NCI-H2227 (cell line): ENCODE measurements around the gene IL2RG.

ENCODE experiments used
- DNase-seq: peaks from one replicate; lab custom pipeline; 2025; ENCODE audit not compliant: unreplicated experiment; lab: John Stamatoyannopoulos, UW

The IL2RG gene

DNA sequence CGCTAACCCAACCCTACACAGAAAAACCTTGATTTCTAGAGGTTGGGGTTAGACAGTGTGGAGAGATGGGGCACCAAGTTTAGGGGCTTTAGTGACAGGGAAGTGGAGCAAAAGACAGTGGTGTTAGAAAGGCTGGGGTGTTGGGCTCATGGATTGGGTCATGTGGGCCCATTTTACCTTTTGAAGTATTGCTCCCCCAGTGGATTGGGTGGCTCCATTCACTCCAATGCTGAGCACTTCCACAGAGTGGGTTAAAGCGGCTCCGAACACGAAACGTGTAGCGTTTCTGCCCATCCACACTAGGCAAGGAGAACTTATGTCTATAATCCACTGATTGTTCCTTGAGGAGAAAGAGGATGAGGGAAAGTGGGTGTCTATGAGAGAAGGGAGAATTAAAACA lies 2.3 kb downstream of the IL2RG start:
- no peak for DNase-seq

DNA sequence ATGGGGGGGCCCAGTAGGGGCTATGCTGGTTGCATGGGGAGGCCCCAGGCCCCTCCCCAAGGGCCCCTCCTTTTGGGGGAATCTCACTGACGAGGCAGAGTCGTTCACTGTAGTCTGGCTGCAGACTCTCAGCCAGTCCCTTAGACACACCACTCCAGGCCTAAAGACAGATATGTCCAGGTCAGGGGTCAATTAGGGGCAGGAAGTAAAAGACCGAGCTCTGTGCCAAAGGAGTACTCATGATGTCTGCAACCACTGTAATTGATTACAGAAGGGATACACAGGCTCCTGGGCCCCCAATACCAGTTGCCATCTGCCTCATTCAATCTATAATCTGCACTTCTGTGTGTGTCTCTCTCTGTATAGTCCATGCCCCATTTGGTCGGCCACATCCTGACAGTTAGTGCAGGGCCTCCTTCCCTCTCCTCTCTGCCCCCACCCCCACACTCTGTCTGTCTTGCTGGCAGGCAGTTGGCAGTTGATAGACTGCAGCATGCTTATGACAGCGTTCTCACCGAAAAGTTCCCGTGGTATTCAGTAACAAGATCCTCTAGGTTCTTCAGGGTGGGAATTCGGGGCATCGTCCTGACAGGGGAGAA lies 3.5 kb downstream of the IL2RG start:
- no peak for DNase-seq

DNA sequence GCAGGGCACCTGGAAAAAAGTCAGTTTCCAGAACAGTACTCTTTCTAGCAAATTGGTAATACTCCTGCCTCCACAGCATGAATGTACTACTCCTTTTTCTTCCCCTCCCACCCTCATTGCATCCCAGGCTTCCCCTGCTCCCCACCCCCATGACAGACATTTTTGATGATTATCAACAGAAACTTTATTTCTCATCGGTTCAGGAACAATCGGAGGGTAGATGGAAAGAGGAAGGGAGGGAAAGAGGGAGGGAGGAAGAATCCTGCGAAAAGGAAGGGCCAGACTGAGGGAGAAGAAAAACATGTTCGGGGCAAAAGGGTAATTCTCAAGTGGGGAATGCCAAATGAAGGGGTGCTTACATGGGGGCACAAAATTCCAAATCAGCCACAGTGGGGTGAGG lies 4.1 kb downstream of the IL2RG start:
- no peak for DNase-seq

DNA sequence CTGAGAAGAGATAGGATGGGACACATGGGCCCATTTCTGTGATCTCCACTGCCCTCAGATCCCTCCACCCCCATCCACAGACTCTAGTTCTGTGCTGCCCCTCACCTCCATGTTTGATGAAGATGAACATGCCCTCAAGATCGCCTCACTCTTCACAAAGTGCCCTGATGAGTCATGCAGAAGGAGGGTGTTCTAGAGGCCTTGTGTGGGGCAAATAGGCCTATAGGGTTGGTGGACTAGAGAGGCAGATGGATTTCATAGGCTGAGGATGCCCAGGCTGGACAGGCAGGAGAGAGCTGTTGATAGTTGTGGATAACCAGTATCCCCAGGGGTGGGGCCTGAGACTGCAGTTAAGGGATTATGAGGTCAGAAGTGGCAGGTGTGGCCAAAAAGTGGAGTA lies 5.0 kb downstream of the IL2RG start, which contains the start of gene CXorf65:
Gene CXorf65, minus strand, starts transcription at position 314 of the 400 bp plus-strand sequence. Its CDS starts 184 bp downstream, at position 130.
- DNase-seq = no peak

DNA sequence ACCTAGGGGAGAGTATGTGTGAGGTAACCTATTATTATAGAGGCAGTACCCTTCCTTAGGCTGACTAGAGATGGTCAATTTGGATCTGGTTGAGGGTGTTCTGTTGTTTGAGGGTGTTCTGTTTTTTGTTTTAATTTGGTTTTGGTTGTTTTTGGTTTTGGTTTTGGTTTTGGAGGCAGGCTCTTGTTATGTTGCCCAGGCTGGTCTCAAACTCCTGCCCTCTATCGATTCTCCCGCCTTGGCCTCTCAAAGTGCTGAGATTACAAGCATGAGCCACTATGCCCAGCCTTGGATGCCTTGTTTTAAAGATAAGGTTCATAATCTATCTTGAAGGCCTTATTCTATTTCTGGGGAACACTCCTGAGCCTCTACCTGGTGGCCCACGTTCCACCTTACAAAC lies 5.7 kb downstream of the IL2RG start:
- no peak for DNase-seq

DNA sequence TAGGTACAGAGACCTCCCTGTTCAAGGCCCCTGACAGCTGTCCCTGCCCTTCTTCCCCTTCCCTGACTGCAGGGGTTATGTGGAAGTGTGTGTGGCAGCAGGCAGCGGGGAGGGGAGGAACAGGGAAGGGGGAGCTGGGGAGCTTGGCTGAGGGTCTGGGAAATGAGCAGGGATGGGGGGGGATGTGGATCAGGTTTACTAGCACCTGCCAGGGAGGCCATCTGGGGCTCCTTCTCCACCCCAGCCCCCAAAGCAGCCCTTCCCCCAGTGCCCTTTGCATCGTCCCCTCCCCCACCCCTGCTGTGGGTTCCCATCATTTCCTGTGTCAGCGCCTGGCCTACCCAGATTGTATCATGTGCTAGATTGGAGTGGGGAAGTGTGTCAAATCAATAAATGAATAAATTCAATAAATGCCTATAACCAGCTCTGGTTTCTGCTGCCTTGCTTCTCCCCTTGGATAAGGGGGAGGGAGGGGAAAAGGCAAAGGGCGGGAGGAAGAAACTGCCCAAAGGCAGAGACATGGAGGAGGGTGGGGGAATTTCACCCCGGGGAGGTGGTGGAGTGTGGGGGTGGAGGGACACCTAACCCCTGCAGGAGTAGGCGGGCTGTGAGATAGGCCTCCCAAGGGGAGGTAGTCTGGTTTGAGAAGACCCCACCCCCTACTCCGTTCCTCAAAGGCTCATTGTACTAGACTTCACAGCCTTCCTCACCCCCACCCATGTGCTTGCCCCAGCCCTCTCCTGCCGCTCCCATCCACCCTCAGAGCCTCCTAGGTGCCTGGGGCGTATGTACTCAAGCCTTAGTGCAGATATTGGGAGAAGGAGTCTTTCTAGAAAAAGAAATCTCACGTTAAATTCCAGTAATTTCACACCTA lies 8.0 kb downstream of the IL2RG start:
- peak; percentile 25 for DNase-seq

DNA sequence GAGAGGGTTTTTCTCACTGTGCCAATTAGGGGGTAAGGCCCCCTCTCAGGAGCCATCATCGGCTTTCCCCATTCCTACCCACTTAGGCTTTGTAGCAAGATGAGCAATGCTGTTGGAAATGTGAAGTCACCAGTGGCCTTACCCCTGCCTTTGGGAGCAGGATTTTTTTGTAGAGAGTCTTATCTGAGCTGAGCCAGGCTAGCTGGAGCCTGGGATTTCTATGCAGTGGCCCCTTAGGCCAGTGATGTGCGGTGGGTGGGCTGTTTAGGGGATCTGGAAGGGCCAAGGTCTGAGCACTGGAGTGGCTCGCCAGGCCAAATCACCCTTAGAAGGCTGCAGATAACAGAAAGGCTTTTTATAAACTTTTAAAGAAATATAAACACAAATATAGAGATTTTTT lies 9.1 kb downstream of the IL2RG start:
- no peak for DNase-seq

DNA sequence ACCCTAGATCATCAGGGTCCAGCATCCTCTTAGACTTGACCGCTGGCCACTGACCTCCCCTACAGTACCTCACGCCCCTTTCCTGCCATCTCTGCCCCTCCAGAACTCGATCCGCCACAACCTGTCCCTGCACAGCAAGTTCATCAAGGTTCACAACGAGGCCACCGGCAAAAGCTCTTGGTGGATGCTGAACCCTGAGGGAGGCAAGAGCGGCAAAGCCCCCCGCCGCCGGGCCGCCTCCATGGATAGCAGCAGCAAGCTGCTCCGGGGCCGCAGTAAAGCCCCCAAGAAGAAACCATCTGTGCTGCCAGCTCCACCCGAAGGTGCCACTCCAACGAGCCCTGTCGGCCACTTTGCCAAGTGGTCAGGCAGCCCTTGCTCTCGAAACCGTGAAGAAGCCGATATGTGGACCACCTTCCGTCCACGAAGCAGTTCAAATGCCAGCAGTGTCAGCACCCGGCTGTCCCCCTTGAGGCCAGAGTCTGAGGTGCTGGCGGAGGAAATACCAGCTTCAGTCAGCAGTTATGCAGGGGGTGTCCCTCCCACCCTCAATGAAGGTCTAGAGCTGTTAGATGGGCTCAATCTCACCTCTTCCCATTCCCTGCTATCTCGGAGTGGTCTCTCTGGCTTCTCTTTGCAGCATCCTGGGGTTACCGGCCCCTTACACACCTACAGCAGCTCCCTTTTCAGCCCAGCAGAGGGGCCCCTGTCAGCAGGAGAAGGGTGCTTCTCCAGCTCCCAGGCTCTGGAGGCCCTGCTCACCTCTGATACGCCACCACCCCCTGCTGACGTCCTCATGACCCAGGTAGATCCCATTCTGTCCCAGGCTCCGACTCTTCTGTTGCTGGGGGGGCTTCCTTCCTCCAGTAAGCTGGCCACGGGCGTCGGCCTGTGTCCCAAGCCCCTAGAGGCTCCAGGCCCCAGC lies 10.5 kb downstream of the IL2RG start:
- DNase-seq = no peak

DNA sequence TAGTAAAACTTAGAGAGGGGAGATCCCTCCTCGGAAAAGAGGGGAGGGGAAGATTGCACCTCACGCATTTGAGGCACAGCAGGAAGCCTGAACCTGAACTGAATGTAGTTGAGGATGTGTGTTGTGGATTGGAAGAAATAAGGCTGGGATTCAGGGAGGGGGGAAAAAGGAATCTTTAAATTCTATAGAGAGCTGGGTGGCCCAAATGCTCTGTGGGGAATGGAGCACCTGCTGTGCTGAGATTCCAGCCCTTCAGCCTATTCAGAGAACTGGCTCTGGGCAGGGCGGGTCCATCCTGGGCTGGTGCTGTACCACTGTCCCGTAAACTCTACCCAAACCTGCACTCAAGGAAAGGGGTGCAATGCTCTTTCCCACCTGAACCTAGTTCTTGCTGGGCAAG lies 11.6 kb downstream of the IL2RG start:
- DNase-seq = no peak

DNA sequence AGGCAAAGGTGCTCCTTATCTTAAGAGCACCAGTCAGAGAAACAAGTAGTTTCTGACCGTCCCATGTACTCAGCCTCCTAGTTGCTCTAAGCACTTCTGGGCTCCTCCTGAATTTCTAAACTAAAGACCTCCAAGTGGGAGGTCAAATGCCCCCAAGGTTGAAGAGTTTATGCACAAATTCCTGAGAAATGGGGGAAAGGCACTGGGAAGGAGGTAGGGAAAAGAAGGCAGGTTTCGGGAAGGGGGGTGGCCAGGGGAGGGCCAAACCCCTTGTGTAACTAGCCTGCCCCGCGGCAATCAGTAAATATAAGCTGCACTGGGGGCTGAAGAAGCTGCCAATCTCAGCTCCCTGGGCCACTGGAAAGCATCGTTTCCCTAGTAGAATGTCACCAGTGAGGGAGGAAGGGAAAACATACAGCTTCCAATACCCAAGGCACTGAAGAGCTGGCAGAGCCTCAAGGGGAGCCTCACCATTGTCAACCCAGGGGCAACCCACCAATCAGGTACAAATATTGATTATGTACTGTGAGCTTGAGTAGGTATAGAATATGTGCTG lies 12.3 kb downstream of the IL2RG start:
- DNase-seq = no peak

DNA sequence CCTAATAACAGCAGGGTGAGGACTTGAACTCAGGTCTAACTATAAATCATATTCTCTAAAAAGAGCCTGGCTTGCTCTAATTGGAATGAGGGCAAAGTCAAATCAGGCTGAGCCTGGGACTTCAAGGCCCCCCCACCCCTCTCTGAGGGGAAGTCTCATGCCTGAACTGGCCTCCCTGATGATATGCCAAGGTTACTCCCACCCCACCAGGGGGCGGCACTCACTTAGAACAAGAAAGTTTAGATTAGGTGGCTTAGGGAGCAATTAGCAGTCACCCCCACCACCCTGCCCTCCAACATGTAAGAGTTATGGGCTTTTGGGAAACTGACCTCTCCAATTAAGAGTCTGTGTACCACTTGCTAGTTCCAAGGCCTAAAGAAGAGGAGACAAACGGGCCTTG lies 13.1 kb downstream of the IL2RG start:
- peak; percentile 17 for DNase-seq

DNA sequence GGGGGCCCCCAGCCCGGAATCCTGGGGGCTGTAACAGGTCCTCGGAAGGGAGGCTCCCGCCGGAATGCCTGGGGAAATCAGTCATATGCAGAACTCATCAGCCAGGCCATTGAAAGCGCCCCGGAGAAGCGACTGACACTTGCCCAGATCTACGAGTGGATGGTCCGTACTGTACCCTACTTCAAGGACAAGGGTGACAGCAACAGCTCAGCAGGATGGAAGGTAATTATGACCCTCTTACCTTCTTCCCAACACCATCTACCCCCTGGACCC lies 14.7 kb downstream of the IL2RG start:
- no peak for DNase-seq

DNA sequence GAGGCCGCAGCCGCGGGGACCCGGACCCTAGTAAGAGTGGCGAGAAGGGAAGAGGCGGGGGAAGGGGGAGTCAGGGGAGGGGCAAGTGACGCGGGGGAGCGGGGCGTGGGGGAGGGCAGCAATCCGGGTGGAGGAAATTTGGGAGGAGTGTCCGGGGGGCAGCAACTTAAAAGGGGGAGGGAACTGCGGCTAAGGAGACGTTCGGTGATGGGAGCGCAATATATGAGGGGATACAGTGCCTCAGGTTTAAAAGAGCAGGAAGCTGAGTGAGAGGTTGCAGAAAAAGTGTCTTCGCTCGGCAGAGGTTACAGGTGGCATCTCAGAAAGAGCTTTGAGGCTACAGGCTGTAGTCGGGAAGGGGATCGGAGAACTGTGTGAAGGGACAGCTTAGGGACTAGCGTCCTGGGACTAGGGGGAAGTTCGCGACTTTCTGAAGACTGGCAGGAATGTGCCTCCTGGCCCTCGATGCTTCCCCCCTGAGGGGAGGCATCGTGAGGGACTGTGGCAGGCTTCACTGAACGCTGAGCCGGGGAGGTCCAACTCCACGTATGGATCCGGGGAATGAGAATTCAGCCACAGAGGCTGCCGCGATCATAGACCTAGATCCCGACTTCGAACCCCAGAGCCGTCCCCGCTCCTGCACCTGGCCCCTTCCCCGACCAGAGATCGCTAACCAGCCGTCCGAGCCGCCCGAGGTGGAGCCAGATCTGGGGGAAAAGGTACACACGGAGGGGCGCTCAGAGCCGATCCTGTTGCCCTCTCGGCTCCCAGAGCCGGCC lies 15.2 kb downstream of the IL2RG start:
- DNase-seq = no peak

DNA sequence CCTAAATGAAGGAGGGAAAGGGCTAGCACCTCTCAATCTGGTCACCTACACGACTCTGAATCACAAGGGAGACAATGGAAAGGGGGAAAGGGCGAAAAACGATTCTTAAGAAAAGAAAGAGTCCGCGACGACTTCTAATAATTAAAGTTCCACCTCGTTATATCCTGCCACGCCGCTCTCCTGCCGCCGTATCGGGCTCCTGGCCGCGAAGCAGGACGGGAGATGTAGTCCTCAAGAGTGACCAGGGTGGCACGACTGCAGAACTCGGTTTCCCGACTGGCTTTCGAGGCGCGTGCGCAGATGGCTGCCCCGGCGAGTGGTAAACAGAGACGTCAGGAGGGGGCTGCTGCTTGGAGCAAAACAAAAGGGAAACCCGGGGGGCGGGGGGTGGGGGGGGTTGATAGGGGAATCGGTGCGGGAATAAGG lies 15.8 kb downstream of the IL2RG start, which contains the start of gene FOXO4:
Gene FOXO4, plus strand, starts transcription at position 297 of the 426 bp plus-strand sequence. CDS start 678 bp downstream, outside the sequence.
- DNase-seq = peak; percentile 94

DNA sequence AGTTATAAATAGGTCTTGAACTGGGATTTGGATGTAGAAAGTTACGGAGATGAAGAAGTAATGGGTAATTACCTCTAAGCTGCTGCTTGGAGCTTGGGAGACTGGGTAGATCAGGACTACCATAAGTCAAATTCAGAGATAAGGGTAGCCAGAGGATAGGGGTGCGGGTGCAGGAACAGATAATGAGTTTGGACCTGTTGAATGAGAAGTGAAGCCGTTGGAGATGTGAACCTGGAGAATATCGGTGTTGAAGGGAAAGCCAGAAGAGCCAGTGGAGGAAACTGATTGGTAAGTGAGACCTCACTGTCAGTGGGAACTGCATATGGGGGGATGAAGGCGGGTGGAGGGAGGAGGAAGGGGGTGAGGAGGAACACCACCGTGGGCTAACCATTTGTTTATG lies 16.3 kb downstream of the IL2RG start:
- DNase-seq = no peak

DNA sequence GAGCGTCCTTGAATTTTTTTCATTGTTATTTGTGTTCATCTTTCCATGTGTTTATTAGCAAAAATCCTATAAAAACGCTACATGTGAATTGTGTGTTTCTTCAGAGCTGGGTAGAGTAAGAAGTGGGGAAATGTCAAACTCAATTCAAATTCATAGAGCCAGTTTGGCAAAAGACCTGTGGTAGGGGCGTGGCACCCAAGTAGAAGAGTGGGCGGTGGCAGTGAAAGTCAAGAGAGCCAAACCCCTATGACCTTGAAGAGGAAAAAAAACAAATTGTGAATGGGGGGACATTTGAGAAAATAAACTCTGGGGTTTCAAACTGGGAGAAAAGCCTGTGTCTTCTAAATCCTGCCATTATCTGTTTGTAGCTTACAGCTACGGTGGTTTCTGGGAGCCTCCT lies 20.1 kb downstream of the IL2RG start:
- DNase-seq = no peak

DNA sequence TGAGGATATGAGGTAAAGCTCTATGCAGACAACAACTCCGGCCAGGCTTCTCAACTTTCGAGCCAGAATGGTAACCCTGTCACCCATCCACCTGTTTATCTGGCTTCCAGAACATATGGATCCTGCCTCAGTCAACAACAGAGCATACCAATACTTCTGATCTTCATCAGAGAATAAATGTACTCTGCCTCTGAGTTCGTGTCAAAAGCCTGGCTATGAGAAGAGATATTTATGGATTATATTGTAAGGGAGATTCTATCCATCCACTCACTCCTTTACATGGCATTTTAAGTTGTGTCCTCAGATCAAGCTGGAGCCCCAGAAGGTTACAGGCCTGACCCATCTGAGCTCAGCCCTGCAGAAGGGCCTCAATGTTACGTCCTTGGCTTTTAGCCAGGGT lies 25.5 kb downstream of the IL2RG start:
- DNase-seq = no peak

DNA sequence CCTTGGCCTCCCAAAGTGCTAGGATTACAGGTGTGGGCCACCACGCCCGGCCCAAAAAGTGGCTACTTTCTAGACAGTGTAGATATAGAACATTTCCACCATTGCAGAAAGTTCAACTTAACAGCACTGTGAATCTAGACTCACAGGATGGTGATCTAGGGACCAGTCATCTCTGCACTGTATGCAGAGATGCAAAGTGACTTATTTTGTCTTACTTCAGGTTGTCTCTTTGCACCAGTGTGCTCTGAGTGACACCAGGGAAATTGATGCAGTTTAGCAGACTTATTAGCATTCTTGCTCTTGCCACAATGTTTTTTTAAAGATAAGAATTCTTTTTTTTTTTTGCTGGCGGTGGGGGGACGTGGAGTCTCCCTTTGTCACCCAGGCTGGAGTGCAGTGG lies 28.6 kb downstream of the IL2RG start:
- no peak for DNase-seq

DNA sequence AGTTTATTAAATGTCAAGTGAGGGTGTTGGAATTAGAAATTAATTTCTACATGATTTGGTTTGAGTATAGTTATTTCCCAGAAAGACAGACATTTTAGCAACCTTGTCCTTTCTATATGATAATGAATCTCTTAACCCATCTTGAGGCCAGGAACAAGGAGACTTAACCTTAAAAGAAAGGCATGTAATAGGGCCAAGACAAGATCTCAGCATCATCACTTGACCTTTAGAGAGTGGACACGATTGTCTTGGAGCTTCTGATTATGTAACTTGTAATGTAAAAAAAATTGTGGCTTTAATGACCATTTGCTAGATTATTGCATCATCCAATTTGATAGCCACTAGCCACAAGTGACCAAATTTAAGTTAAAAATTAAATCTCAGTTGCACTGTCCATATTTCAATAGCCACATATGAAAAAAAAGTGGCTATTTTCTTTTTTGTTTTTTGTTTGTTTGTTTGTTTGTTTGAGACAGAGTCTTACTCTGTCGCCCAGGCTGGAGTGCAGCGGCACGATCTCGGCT lies 29.2 kb downstream of the IL2RG start:
- no peak for DNase-seq
